Activated CD4-positive, alpha-beta T cell treated with anti-CD3 and anti-CD28 coated beads for 4 hours (primary cell): ENCODE measurements around the gene SOX6.

Experiments used
- DNase-seq, 2 donors: peaks; one replicate each; pipeline ENCODE4 v3.0.0-alpha.2; 2020

SOX6 gene

GRCh38 chr11:16363706-16364105 lies 7.4 kb upstream of the SOX6 start:
- no peak for DNase-seq

GRCh38 chr11:16361108-16361865 lies 4.9 kb upstream of the SOX6 start:
- DNase-seq: no peak

- no peak for DNase-seq
Observed at GRCh38 chr11:16359369-16359768, 3.0 kb upstream of the SOX6 start.

GRCh38 chr11:16358726-16359125 lies 2.4 kb upstream of the SOX6 start:
- DNase-seq: no peak

GRCh38 chr11:16357775-16358174 lies 1.4 kb upstream of the SOX6 start:
- no peak for DNase-seq

- DNase-seq: no peak
Observed at GRCh38 chr11:16356761-16357393, 531 bp upstream of the SOX6 start.

- DNase-seq: no peak
Observed at GRCh38 chr11:16352707-16353106, 3.6 kb downstream of the SOX6 start.

- DNase-seq: no peak
Observed at GRCh38 chr11:16350125-16350524, 6.2 kb downstream of the SOX6 start.

GRCh38 chr11:16347928-16348685 lies 8.2 kb downstream of the SOX6 start:
- no peak for DNase-seq

GRCh38 chr11:16346975-16347374 lies 9.4 kb downstream of the SOX6 start:
- no peak for DNase-seq

- no peak for DNase-seq
Observed at GRCh38 chr11:16341853-16342252, 14.5 kb downstream of the SOX6 start.

GRCh38 chr11:16338393-16338792 lies 18.0 kb downstream of the SOX6 start:
- no peak for DNase-seq

- DNase-seq: no peak
Observed at GRCh38 chr11:16337421-16338213, 18.7 kb downstream of the SOX6 start.

GRCh38 chr11:16336721-16337120 lies 19.6 kb downstream of the SOX6 start:
- DNase-seq: no peak

- no peak for DNase-seq
Observed at GRCh38 chr11:16336204-16336603, 20.1 kb downstream of the SOX6 start.

GRCh38 chr11:16335236-16335962 lies 20.9 kb downstream of the SOX6 start:
- DNase-seq: no peak

GRCh38 chr11:16326679-16327297 lies 29.6 kb downstream of the SOX6 start:
- DNase-seq: no peak

- no peak for DNase-seq
Observed at GRCh38 chr11:16322190-16322589, 34.2 kb downstream of the SOX6 start.

GRCh38 chr11:16321148-16321547 lies 35.2 kb downstream of the SOX6 start:
- DNase-seq: no peak

GRCh38 chr11:16318320-16318719 lies 38.0 kb downstream of the SOX6 start:
- DNase-seq: no peak

- DNase-seq: no peak
Observed at GRCh38 chr11:16317712-16318111, 38.6 kb downstream of the SOX6 start.

- no peak for DNase-seq
Observed at GRCh38 chr11:16313846-16314245, 42.5 kb downstream of the SOX6 start.
